Suprapubic skin (tissue), 4 donors: ENCODE measurements around the gene SOX6. TPM values are rescaled to one million over a fixed set of nuclear protein-coding genes. Genes with fewer than 3 reads are reported as not detected.

Experiments
- DNase-seq, 2 donors: peaks; one replicate each; pipeline ENCODE4 v3.0.0-alpha.2; 2019; ENCODE audit warnings: low spot score in 2 of 2
- H3K27ac ChIP-seq: fragments of 200-600 bp; sonication (generic); one replicate; pipeline ENCODE4 v1.5.1; 2019
- H3K27me3 ChIP-seq: fragments of 200-600 bp; sonication (generic); one replicate; pipeline ENCODE4 v1.5.1; 2019
- H3K36me3 ChIP-seq: fragments of 200-600 bp; sonication (generic); one replicate; pipeline ENCODE4 v1.5.1; 2019
- H3K4me1 ChIP-seq: fragments of 200-600 bp; sonication (generic); one replicate; pipeline ENCODE4 v1.5.1; 2019
- H3K4me3 ChIP-seq: fragments of 200-600 bp; sonication (generic); one replicate; pipeline ENCODE4 v1.5.1; 2019; ENCODE audit warnings: mild to moderate bottlenecking
- H3K9me3 ChIP-seq: fragments of 200-600 bp; sonication (generic); one replicate; pipeline ENCODE4 v1.5.1; 2019
- EP300 ChIP-seq: sonication (generic); formaldehyde crosslinking; IDR thresholded peaks from one replicate; pipeline ENCODE4 v1.6.1; 2017; ENCODE audit warnings: antibody characterized with exemption
- POLR2A ChIP-seq, 2 donors: fragments of 450-650 bp; IDR thresholded peaks; one replicate each; pipeline ENCODE4 v1.6.1; 2017; ENCODE audit warnings: antibody characterized with exemption in 2 of 2, mild to moderate bottlenecking in 2 of 2, moderate library complexity in 2 of 2
- POLR2AphosphoS5 ChIP-seq, 3 donors: sonication (generic); formaldehyde crosslinking; IDR thresholded peaks; one replicate each; pipeline ENCODE4 v1.6.1; 2017; ENCODE audit warnings: antibody characterized with exemption in 3 of 3
- WGBS: methylation state at CpG from one replicate; pipeline ENCODE4 v1.1.5; 2018; 5-methylcytosine and 5-hydroxymethylcytosine counted together
- total RNA-seq, 4 donors: library from RNA; depleted of rRNA; stranded (reverse); fragments of >200 nt; gene quantifications; one replicate each; pipeline ENCODE4 v1.1.0, GENCODE V29; 2016
- TF ChIP-seq, protein P1 (sequence below), 2 donors: fragments of 200-600 bp in 1 of 2; fragments of 450-650 bp in 1 of 2; sonication (generic) in 1 of 2; IDR thresholded peaks; one replicate each; pipeline ENCODE4 v1.5.1; 2016 to 2019; ENCODE audit warnings: antibody characterized with exemption in 2 of 2, mild to moderate bottlenecking in 1 of 2, moderate library complexity in 1 of 2

The SOX6 gene
- total RNA-seq, 4 donors from 2014 or later, result 12.1 to 32.0 (median 23.8) TPM

DNA sequence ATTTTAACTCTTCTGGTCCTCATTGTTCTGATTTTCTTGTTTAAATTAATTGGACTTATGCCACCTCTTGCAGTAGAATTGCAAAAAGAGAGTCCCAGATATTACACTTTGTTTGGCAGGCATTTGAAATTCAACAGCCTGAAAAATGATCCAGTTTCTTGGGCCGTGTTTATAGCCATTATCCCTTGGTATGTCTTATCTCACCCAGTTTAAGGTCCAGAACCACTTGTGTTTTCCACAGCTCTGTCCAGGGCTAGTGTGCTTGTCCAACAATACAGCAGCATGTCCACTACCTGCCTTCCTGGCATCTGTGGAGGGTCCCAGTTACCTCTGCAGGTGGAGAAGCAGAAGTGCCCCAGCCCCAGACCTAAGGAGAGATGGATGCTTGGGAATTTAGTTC is 397.4 kb downstream of the SOX6 start:
- DNase-seq, result no peak
- 74% methylated on average over 1 of the region's 1 CpG for WGBS
- Histone ChIP-seq H3K27ac (no peak overlapping the region), H3K4me1 (no peaks in the 10 kb centered on the region), H3K9me3 (no peaks in the 10 kb centered on the region), H3K4me3 (no peak overlapping the region), H3K36me3 (no peaks in the 10 kb centered on the region), H3K27me3 (no peaks in the 10 kb centered on the region)
- no peak for TF ChIP-seq EP300
- TF ChIP-seq POLR2A (IDR thresholded peaks at IDR 0.05), result no peak
- TF ChIP-seq POLR2AphosphoS5 (IDR thresholded peaks at IDR 0.05), result no peak
- TF ChIP-seq, protein P1, sequence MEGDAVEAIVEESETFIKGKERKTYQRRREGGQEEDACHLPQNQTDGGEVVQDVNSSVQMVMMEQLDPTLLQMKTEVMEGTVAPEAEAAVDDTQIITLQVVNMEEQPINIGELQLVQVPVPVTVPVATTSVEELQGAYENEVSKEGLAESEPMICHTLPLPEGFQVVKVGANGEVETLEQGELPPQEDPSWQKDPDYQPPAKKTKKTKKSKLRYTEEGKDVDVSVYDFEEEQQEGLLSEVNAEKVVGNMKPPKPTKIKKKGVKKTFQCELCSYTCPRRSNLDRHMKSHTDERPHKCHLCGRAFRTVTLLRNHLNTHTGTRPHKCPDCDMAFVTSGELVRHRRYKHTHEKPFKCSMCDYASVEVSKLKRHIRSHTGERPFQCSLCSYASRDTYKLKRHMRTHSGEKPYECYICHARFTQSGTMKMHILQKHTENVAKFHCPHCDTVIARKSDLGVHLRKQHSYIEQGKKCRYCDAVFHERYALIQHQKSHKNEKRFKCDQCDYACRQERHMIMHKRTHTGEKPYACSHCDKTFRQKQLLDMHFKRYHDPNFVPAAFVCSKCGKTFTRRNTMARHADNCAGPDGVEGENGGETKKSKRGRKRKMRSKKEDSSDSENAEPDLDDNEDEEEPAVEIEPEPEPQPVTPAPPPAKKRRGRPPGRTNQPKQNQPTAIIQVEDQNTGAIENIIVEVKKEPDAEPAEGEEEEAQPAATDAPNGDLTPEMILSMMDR (IDR thresholded peaks at IDR 0.05), result no peak

DNA sequence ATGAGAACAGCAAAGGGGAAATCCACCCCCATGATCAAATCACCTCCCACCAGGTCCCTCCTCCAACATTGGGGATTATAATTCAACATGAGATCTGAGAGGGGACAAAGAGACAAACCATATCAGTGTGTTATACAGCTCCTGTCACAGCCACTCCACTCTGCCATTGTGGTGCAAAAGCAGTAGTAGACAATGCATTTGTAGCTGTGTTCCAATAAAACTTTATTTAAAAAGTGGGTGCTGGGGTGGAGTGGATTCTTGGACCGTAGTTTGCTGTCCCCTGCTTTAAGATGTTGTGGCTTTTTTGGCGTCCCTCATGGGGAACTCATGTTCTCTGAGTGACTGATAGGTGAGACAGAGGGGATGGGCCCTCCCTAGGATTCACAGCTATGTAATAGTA is 399.1 kb downstream of the SOX6 start:
- DNase-seq, result no peak
- H3K9me3 ChIP-seq, result no peaks in the 10 kb centered on the region
- TF ChIP-seq, protein P1 (IDR thresholded peaks at IDR 0.05), result no peak
- no peak for TF ChIP-seq POLR2A (IDR thresholded peaks at IDR 0.05)
- no peak for TF ChIP-seq POLR2AphosphoS5 (IDR thresholded peaks at IDR 0.05)
- TF ChIP-seq EP300, result no peak
- H3K27ac ChIP-seq, result no peak overlapping the region
- no peak overlapping the region for H3K4me3 ChIP-seq
- 0% methylated on average over 2 of the region's 2 CpGs for WGBS
- H3K4me1 ChIP-seq, result no peaks in the 10 kb centered on the region
- no peaks in the 10 kb centered on the region for H3K27me3 ChIP-seq
- no peaks in the 10 kb centered on the region for H3K36me3 ChIP-seq

DNA sequence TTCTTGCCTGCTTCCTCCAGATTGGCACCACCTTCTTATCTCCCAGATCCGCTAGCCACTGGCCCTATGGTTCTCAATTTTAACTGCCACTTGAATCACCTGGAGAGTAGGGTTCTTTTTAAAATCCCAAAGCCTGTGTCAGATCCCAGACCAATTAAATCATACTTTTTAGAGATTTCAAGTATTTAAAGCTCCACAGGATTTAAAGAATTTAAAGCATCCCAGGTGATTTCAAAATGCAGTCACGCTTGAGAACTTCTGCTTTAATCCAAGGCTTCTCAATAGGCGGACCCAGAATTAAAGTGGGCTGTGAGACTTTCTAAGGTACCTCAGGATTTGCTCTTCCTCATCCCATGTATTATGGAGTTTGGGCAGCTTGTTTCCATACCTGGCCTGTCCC is 400.0 kb downstream of the SOX6 start:
- WGBS, result 93% methylated on average over 3 of the region's 3 CpGs
- no peaks in the 10 kb centered on the region for H3K36me3 ChIP-seq
- H3K27me3 ChIP-seq, result no peaks in the 10 kb centered on the region
- H3K4me3 ChIP-seq, result no peak overlapping the region
- H3K4me1 ChIP-seq, result no peaks in the 10 kb centered on the region
- TF ChIP-seq EP300 (no peak), POLR2AphosphoS5 (IDR thresholded peaks at IDR 0.05) (no peak), POLR2A (IDR thresholded peaks at IDR 0.05) (no peak)
- TF ChIP-seq, protein P1 (IDR thresholded peaks at IDR 0.05), result no peak
- H3K27ac ChIP-seq, result no peak overlapping the region
- no peak for DNase-seq
- no peaks in the 10 kb centered on the region for H3K9me3 ChIP-seq

DNA sequence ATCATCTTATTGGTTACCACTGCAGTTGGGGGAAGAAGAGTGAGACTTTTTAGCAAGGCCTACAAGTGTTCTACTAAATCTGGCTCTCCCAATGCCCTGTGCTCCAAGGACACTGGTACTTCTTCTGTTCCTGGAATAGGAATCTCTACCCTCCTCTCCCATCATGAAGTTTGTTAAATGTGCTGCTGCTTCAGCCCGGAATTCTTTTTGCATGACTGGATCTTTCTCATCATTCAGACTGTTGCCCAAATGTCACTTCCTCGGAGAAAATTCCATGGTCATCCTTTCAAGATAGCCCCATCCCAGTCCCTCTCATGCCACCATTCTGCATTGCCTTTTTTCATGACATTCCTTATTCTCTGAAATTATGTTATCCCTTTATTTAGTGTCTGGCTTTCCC is 400.8 kb downstream of the SOX6 start:
- TF ChIP-seq POLR2AphosphoS5 (IDR thresholded peaks at IDR 0.05) (no peak), EP300 (no peak), POLR2A (IDR thresholded peaks at IDR 0.05) (no peak)
- TF ChIP-seq, protein P1 (IDR thresholded peaks at IDR 0.05), result no peak
- Histone ChIP-seq H3K27me3 (peaks cover 4% of the 10 kb centered on the region), H3K4me3 (no peak overlapping the region), H3K9me3 (no peaks in the 10 kb centered on the region), H3K36me3 (no peaks in the 10 kb centered on the region), H3K27ac (no peak overlapping the region), H3K4me1 (no peaks in the 10 kb centered on the region)
- WGBS, result 41% methylated on average over 2 of the region's 2 CpGs
- no peak for DNase-seq

DNA sequence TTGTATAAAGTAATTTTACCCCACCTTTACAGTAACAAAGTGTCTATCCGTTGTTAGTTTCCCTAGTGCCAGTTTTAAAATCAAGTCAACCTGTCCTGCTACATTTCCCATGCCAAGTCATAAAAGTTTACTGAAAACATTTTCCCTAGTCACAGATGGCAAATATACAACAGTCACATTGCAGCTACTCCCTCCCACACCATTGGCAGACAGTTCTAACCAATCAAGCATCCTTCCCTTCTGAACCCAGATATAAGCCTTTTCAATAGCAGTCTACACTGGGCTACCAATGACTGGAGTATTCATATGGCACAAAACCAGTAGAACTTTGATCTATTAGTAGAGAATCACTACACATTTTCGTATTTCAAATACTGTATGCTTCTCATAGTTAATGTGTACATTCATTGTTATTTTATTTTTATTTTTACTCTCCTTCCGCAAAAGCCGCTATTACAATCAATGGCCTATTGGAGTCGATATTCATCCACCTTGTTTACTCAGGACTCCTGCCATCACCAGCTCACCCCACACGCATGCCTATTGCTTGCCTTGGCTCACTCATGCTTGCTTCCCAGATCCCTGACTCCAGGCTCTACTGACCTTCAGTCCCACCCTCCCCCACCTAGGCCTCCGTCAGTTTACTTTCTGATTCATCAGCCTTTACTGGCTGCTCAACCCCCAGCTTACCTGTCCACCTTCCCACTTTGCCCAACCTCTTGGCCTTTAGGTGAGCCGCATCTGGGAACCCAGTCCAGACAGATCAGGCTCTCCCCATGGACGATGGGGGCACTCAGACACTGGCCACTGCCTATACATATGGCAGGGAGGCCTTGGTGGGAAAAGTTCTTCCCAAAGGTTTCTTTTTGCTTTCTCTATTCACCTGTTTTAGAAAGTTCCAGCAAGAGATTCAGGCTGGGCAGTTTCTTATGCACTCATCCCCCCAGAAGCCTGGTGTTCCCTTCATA is 408.4 kb downstream of the SOX6 start:
- no peak for DNase-seq
- peaks cover 4% of the 10 kb centered on the region for H3K27me3 ChIP-seq
- peaks cover 10% of the 10 kb centered on the region for H3K4me1 ChIP-seq
- H3K4me3 ChIP-seq, result no peak overlapping the region
- 86% methylated on average over 9 of the region's 9 CpGs for WGBS
- TF ChIP-seq, protein P1 (IDR thresholded peaks at IDR 0.05), result no peak
- TF ChIP-seq POLR2A (IDR thresholded peaks at IDR 0.05) (no peak), EP300 (no peak), POLR2AphosphoS5 (IDR thresholded peaks at IDR 0.05) (no peak)
- no peak overlapping the region for H3K27ac ChIP-seq
- no peaks in the 10 kb centered on the region for H3K9me3 ChIP-seq
- no peaks in the 10 kb centered on the region for H3K36me3 ChIP-seq
